ENCODE results near the gene ADNP2.

The ADNP2 gene

DNA sequence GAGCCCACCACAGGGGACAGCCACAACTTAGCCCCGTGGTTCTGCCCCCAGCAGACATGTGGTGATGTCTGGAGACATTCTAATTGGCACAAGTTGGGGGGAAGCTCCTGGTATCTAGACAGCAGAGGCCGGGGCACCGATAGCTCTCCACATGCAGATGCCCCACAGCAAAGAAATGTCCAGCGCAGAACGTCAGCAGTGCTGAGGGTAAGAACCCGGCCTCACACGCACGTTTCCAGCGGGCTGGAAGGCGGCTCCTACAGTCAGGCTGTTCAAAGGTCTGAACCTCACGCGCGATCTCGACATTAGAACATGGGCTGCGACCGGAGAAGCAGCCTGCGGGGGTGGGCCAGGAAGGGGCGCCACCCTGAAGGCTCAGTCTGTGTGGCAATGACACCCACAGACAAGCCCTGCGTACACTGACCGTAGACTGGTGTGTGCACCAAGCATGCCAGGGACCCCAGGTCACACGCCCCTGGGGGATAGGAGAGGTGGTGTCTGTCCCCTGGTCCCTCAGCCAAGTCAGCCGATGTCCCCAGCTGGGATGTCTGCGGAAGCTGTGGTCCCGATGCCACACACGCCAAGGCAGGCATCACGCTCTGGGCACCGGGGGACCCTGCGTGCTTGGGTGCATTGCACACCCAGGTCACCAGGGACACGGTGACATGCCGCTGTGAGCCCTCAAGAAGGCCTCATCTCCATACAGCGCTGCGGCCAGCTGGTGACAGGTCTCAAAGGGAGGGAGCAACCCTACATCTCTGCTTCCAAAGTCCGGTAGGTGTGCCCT lies 71.9 kb downstream of the ADNP2 start:
- Histone ChIP-seq H3K27me3 (ENCODE audit: control insufficient read depth, insufficient read depth, low read length) (no peaks in the 10 kb centered on the region), H3K27ac (ENCODE audit: low read depth, low read length) (no peak overlapping the region), H3K4me1 (ENCODE audit: control insufficient read depth, insufficient read depth, low read length) (no peaks in the 10 kb centered on the region), H3K4me3 (ENCODE audit: low read length) (no peak overlapping the region), H3K36me3 (ENCODE audit: control insufficient read depth, insufficient read depth, low read length) (no peaks in the 10 kb centered on the region), H3K9ac (ENCODE audit: low read length) (no peak overlapping the region)

DNA sequence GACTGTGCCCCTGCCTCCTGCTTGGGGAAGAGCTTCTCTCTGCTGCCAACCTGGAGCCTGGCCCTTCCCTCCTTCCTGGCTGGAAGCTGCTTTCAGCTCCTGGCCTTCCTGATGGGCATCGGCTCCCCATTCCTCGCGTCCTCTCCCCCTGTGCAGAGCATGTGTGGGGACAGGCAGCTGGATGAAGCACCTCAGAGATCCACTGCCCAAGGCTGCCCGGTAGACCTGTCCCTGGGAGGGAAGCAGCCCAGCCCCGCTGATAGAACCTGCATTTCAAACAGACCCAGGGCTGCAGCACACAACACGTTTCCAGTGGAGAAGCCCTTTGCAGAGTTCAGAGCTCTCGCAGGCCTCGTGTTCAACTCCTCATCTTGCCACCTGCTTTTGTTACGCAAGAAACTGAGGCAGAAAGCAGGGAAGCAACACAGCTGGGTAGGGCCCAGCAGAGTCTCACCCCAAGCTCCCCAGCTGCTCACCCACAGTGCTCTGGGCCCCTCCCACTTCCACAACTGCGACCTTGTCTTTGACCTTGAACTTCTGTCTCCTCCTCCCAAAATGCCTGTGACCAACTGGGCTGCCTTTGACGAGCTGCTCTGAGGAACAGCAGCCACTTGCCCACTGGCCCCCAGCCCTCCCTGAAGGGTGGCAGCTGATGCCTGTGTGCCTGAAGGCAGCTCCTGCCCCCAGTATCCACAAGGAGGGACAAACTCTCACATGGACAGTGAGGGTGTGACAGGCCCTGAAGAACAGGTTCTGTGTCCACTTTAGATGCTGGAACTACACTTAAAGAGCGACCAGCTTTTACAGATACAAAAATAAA lies 72.8 kb downstream of the ADNP2 start:
- Histone ChIP-seq H3K4me1 (ENCODE audit: control insufficient read depth, insufficient read depth, low read length) (no peaks in the 10 kb centered on the region), H3K4me3 (ENCODE audit: low read length) (no peak overlapping the region), H3K27me3 (ENCODE audit: control insufficient read depth, insufficient read depth, low read length) (no peaks in the 10 kb centered on the region), H3K27ac (ENCODE audit: low read depth, low read length) (no peak overlapping the region), H3K36me3 (ENCODE audit: control insufficient read depth, insufficient read depth, low read length) (no peaks in the 10 kb centered on the region), H3K9ac (ENCODE audit: low read length) (no peak overlapping the region)

DNA sequence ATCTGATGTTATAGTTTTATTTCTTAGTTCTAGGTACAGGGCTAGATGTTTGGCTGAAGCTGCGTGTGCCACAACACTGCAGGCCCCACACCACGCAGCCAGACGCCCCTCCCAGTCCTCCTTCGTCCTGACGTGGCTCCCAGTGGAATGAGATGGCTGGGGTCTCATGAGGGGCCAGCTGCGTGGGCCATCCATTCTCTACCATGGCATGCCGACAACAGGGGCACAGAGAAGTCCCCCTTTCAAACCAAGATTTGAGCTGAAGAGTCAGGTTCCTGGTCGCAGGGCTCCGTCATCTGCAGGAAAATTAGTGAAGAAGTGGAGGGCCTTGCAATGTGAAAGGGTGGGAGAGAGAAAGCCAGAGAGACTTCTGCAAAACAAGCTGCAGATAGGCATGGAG lies 73.8 kb downstream of the ADNP2 start:
- no peak overlapping the region for H3K4me3 ChIP-seq (ENCODE audit: low read length)
- no peak overlapping the region for H3K9ac ChIP-seq (ENCODE audit: low read length)
- no peaks in the 10 kb centered on the region for H3K27me3 ChIP-seq (ENCODE audit: control insufficient read depth, insufficient read depth, low read length)
- H3K36me3 ChIP-seq (ENCODE audit: control insufficient read depth, insufficient read depth, low read length), result no peaks in the 10 kb centered on the region
- H3K4me1 ChIP-seq (ENCODE audit: control insufficient read depth, insufficient read depth, low read length), result no peaks in the 10 kb centered on the region
- H3K27ac ChIP-seq (ENCODE audit: low read depth, low read length), result no peak overlapping the region

DNA sequence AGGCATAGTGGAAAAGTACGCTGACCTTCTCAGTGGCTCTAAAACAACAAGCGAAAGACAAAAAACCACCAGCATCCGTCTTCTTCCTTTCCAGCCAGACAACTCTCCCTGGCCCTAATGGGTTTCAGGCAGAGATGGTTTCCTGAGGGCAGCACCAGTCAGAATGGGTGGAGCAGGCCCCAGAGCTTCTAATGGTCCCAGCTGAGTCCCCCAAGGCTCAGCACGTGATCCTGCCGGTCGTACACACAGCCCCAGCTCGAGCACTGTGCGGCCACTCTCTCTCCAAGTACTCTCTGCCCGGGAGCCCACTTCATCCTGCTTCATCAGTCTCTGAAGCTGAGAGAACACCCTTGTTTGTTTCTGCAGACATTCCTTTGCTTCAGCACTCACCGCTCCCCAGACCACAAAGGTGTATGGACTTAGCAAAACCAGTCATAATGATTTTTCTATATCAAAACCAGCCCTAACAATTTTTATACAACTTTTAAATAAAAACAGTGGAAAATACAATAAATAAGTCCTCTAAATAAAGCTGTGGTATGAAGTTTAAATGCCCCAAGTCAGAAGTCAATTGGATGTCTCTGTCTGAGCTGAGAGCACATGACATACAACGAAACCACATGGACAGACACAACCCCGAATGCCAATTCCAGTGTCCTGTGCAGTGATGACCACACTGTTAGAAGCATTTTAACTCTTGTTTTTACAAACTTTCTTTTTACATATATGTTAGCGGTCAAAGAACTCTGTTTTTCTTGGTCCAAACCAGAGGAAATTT lies 74.4 kb downstream of the ADNP2 start:
- no peak overlapping the region for H3K27ac ChIP-seq (ENCODE audit: low read depth, low read length)
- no peaks in the 10 kb centered on the region for H3K27me3 ChIP-seq (ENCODE audit: control insufficient read depth, insufficient read depth, low read length)
- no peaks in the 10 kb centered on the region for H3K4me1 ChIP-seq (ENCODE audit: control insufficient read depth, insufficient read depth, low read length)
- no peaks in the 10 kb centered on the region for H3K36me3 ChIP-seq (ENCODE audit: control insufficient read depth, insufficient read depth, low read length)
- H3K4me3 ChIP-seq (ENCODE audit: low read length), result no peak overlapping the region
- H3K9ac ChIP-seq (ENCODE audit: low read length), result no peak overlapping the region

DNA sequence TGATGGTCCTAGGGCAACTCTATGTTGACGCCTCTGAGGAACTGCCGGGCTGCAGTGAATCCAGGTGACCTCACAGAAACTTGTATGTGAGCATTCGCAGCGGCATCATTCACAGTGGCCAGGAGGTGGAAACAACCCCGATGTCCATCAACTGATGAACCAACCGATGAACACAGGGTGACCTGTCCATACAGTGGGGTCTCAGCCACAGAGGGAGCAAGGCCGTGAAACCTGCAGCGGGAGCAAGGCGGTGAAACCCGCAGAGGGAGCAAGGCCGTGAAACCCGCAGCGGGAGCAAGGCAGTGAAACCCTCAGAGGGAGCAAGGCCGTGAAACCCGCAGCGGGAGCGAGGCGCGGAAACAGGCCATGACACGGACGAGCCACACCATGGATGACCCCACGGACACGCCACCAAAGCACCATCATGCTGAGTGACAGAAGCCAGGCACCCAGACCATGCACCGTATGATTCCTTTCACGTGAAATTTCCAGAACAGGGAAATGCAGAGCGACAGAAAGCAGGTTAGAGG lies 75.2 kb downstream of the ADNP2 start:
- no peaks in the 10 kb centered on the region for H3K36me3 ChIP-seq (ENCODE audit: control insufficient read depth, insufficient read depth, low read length)

DNA sequence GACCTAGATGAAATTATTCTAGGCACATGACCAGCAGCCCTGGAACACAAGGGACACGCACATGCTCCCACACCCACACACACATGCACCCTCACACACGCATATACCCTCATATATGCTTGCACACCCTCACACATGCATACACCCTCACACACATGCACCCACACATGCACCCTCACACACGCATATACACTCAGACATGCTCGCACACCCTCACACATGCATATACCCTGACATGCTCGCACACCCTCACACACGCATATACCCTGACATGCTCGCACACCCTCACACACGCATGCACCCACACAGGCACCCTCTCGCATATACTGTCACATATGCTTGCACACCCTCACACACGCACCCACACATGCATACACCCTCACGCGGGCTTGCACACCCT lies 76.5 kb downstream of the ADNP2 start:
- Histone ChIP-seq H3K4me1 (ENCODE audit: control insufficient read depth, insufficient read depth, low read length) (no peaks in the 10 kb centered on the region), H3K36me3 (ENCODE audit: control insufficient read depth, insufficient read depth, low read length) (no peaks in the 10 kb centered on the region), H3K4me3 (ENCODE audit: low read length) (no peak overlapping the region), H3K27me3 (ENCODE audit: control insufficient read depth, insufficient read depth, low read length) (no peaks in the 10 kb centered on the region), H3K9ac (ENCODE audit: low read length) (no peak overlapping the region), H3K27ac (ENCODE audit: low read depth, low read length) (no peak overlapping the region)

More for the DNA sequence above, 75.2 kb downstream of the ADNP2 start:
- no peaks in the 10 kb centered on the region for H3K4me1 ChIP-seq (ENCODE audit: control insufficient read depth, insufficient read depth, low read length)
- H3K27ac ChIP-seq (ENCODE audit: low read depth, low read length), result no peak overlapping the region
- no peak overlapping the region for H3K9ac ChIP-seq (ENCODE audit: low read length)
- H3K27me3 ChIP-seq (ENCODE audit: control insufficient read depth, insufficient read depth, low read length), result no peaks in the 10 kb centered on the region
- no peak overlapping the region for H3K4me3 ChIP-seq (ENCODE audit: low read length)

DNA sequence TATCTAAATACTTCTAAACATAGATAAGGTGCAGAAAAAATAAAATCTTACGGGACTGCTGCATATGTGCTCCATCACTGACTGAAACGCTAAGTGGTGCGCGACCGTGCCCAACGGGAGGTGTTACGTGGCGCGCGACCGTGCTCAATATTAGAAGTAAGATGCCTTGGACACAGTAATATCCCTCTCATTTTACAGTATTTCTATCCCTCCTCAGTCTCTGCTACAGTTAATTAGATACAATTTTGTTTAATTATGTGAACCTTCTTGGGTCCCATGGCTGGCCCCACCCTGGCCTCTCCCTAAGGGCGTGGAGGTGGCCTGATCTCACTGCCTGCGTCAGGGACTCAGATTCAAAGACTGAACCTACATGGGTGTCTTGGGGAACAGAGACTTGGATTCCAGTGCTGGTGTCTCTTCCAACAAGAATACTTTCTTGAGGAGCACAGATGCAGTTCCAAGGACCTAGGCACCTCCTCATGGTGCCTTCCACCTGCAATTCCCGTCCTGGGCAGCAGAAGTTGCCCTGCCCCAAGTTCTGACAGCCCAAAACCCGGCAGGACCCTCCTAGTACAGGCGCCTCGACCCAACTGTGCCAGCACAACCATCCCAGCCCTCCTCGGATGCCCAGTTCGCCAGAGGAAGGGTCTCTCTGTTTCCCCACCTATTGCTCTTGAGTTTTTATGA lies 79.0 kb downstream of the ADNP2 start:
- Histone ChIP-seq H3K27me3 (ENCODE audit: control insufficient read depth, insufficient read depth, low read length) (no peaks in the 10 kb centered on the region), H3K4me1 (ENCODE audit: control insufficient read depth, insufficient read depth, low read length) (no peaks in the 10 kb centered on the region), H3K27ac (ENCODE audit: low read depth, low read length) (no peak overlapping the region), H3K9ac (ENCODE audit: low read length) (no peak overlapping the region), H3K4me3 (ENCODE audit: low read length) (no peak overlapping the region), H3K36me3 (ENCODE audit: control insufficient read depth, insufficient read depth, low read length) (no peaks in the 10 kb centered on the region)

DNA sequence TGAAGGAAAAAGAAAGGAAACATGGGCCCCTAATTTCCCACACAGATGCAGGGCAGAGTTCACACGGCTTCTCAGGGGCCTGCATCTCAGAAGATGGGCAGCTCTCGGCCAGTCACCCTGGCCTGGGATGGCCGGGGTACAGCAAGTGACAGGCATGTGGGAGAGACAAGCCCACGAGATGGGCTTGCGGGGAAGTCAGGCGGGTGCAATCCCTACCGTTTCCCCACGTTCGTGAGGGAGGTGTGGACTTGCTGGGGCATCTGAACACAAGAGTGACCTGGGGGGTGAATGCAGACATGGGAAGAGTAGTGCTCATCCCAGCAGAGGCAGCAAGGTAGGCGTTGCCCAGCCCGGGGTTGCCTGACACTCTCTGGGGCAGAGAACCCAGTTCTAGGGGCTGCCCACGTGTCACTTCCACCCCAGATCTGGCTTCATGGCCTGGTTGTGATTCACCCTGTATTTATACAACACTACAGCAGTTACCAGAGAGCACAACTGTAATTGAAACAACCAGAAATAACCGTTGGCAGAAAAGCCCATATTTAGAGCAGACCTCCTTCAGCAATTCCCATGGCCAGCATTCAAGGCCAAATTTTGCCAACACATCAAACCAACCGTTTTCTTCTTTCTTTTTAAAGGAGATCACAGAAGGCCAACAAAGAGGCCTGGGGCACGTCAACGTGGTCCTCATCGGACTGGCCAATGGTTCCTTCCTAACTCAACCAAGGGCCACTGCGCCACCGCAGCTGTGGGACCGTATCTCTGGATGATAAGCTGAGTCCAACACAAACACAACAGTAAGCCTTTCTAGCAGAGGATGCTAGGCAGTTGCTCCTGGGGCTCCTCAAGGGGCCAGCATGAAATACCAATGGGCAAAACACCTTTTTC lies 79.8 kb downstream of the ADNP2 start:
- Histone ChIP-seq H3K4me1 (ENCODE audit: control insufficient read depth, insufficient read depth, low read length) (no peaks in the 10 kb centered on the region), H3K9ac (ENCODE audit: low read length) (no peak overlapping the region), H3K27ac (ENCODE audit: low read depth, low read length) (no peak overlapping the region), H3K36me3 (ENCODE audit: control insufficient read depth, insufficient read depth, low read length) (no peaks in the 10 kb centered on the region), H3K4me3 (ENCODE audit: low read length) (no peak overlapping the region), H3K27me3 (ENCODE audit: control insufficient read depth, insufficient read depth, low read length) (no peaks in the 10 kb centered on the region)

DNA sequence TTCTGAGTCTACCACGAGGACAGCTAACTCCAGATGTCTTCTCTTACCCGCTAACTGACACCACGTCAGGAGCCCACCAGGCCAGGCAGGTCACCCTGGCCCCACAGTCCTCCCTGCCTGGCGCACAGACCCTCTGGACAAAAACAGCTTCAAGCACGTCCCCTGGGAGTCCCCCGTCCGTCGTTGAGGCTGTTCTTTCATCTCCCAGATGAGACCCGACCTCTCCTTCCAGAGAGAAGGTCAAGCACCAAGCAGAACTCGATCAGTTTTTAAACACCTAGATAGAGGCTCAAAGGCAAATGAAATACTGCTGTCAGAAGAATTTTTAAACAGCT lies 80.4 kb downstream of the ADNP2 start:
- H3K4me3 ChIP-seq (ENCODE audit: low read length), result no peak overlapping the region
- no peaks in the 10 kb centered on the region for H3K27me3 ChIP-seq (ENCODE audit: control insufficient read depth, insufficient read depth, low read length)
- H3K9ac ChIP-seq (ENCODE audit: low read length), result no peak overlapping the region
- H3K36me3 ChIP-seq (ENCODE audit: control insufficient read depth, insufficient read depth, low read length), result no peaks in the 10 kb centered on the region
- H3K27ac ChIP-seq (ENCODE audit: low read depth, low read length), result no peak overlapping the region
- no peaks in the 10 kb centered on the region for H3K4me1 ChIP-seq (ENCODE audit: control insufficient read depth, insufficient read depth, low read length)

Data from rectal smooth muscle tissue (tissue), 1 donor.